GM19240 (cell line): ENCODE measurements around the gene NUDT1.
A peak's percentile ranks its signal among the peaks of the same experiment; 100 is the strongest.

Experiments used
- DNase-seq: peaks from one replicate; pipeline ENCODE4 v3.0.0; 2011; ENCODE audit warnings: low spot score; ENCODE audit not compliant: insufficient read length

Gene NUDT1

GRCh38 chr7:2248984-2249694 lies 7.1 kb downstream of the NUDT1 start:
- DNase-seq: peak; percentile 41

- no peak for DNase-seq
Observed at GRCh38 chr7:2249744-2250323, 7.8 kb downstream of the NUDT1 start.

GRCh38 chr7:2251381-2251780 lies 9.4 kb downstream of the NUDT1 start:
- DNase-seq: no peak

GRCh38 chr7:2251841-2252771 lies 10.1 kb downstream of the NUDT1 start:
- no peak for DNase-seq

- DNase-seq: no peak
Observed at GRCh38 chr7:2253021-2253420, 11.0 kb downstream of the NUDT1 start.

GRCh38 chr7:2253525-2254244 lies 11.7 kb downstream of the NUDT1 start:
- DNase-seq: no peak

GRCh38 chr7:2254429-2255144 lies 12.6 kb downstream of the NUDT1 start:
- no peak for DNase-seq

GRCh38 chr7:2255145-2256139 lies 13.4 kb downstream of the NUDT1 start:
- DNase-seq: no peak

GRCh38 chr7:2256306-2257045 lies 14.4 kb downstream of the NUDT1 start:
- no peak for DNase-seq

GRCh38 chr7:2257046-2257551 lies 15.1 kb downstream of the NUDT1 start:
- no peak for DNase-seq

GRCh38 chr7:2257651-2258050 lies 15.6 kb downstream of the NUDT1 start:
- DNase-seq: no peak

- DNase-seq: peak; percentile 90
Observed at GRCh38 chr7:2258661-2259365, 16.8 kb downstream of the NUDT1 start.

GRCh38 chr7:2259480-2259879 lies 17.5 kb downstream of the NUDT1 start:
- DNase-seq: no peak

GRCh38 chr7:2260820-2261219 lies 18.8 kb downstream of the NUDT1 start:
- DNase-seq: no peak

GRCh38 chr7:2261611-2262010 lies 19.6 kb downstream of the NUDT1 start:
- DNase-seq: peak; percentile 47

GRCh38 chr7:2263176-2263575 lies 21.1 kb downstream of the NUDT1 start:
- DNase-seq: no peak

GRCh38 chr7:2264158-2264557 lies 22.1 kb downstream of the NUDT1 start:
- DNase-seq: no peak

- no peak for DNase-seq
Observed at GRCh38 chr7:2266911-2267310, 24.9 kb downstream of the NUDT1 start.
